Esophagus squamous epithelium (tissue), 5 donors: ENCODE data around the gene NMRAL1. TPM values are rescaled to one million over a fixed set of nuclear protein-coding genes. Genes with fewer than 3 reads are reported as not detected.

Source experiments
- DNase-seq: peaks from one replicate; lab custom pipeline; 2025; lab: John Stamatoyannopoulos, UW
- H3K27ac ChIP-seq, 4 donors: fragments of 200-600 bp; sonication (generic); one replicate each; pipeline ENCODE4 v1.5.1; 2016 to 2019; ENCODE audit warnings: mild to moderate bottlenecking in 1 of 4
- H3K27me3 ChIP-seq, 4 donors: fragments of 200-600 bp; sonication (generic); 1 replicate in 3 of 4; 2 replicates in 1 of 4; pipeline versions ENCODE4 v1.5.1 to v1.6.0; 2017 to 2021; ENCODE audit warnings: antibody characterized with exemption in 1 of 4
- H3K36me3 ChIP-seq, 3 donors: fragments of 200-600 bp; sonication (generic); one replicate each; pipeline ENCODE4 v1.5.1; 2016 to 2019
- H3K4me1 ChIP-seq, 3 donors: fragments of 200-600 bp; sonication (generic); one replicate each; pipeline ENCODE4 v1.5.1; 2017 to 2019
- H3K4me3 ChIP-seq, 4 donors: fragments of 200-600 bp; sonication (generic); 1 replicate in 3 of 4; 2 replicates in 1 of 4; pipeline ENCODE4 v1.5.1; 2016 to 2019; ENCODE audit warnings: mild to moderate bottlenecking in 2 of 4, moderate library complexity in 1 of 4
- H3K9me3 ChIP-seq, 3 donors: fragments of 200-600 bp; sonication (generic); one replicate each; pipeline ENCODE4 v1.5.1; 2016 to 2019
- CTCF ChIP-seq, 6 experiments: fragments of 450-650 bp in 4 of 6; fragments of 200-600 bp in 2 of 6; sonication (generic) in 2 of 6; IDR thresholded peaks; one replicate each; pipeline ENCODE4 v1.5.1; 2016 to 2019; ENCODE audit warnings: antibody characterized with exemption in 6 of 6, mild to moderate bottlenecking in 4 of 6, moderate library complexity in 4 of 6
- POLR2A ChIP-seq, 4 donors: fragments of 450-650 bp; IDR thresholded peaks; one replicate each; pipeline ENCODE4 v1.6.1; 2017; ENCODE audit warnings: antibody characterized with exemption in 4 of 4, mild to moderate bottlenecking in 4 of 4, moderate library complexity in 3 of 4
- WGBS, 2 donors: methylation state at CpG; one replicate each; pipeline ENCODE4 v1.1.5; 2018; 5-methylcytosine and 5-hydroxymethylcytosine counted together
- intact Hi-C: fragments of 100-400 bp; cut with DNase I; formaldehyde crosslinking; loops from one replicate; pipeline ENCODE4 v1.15.0; 2022
- total RNA-seq, 4 donors: library from RNA; depleted of rRNA; stranded (reverse); fragments of >200 nt; gene quantifications; one replicate each; pipeline ENCODE4 v1.1.0, GENCODE V29; 2016
- donor health status: DM: yes; HTN: yes; CAD: no.

NMRAL1 gene
- total RNA-seq, 4 donors from 2014 or later: 25.4 to 55.5 (median 34.9) TPM

GRCh38 chr16:4452674-4453073 lies 21.8 kb downstream of the NMRAL1 start:
- Histone ChIP-seq H3K27ac (no peak overlapping the region), H3K4me1 (no peaks in the 10 kb centered on the region), H3K9me3 (no peaks in the 10 kb centered on the region), H3K36me3 (peaks cover 39 to 100% (median 63%) of the 10 kb centered on the region in 3 donors), H3K27me3 (no peaks in the 10 kb centered on the region), H3K4me3 (no peak overlapping the region)
- no peak for DNase-seq
- no peak for TF ChIP-seq CTCF (IDR thresholded peaks at IDR 0.05)
- no peak for TF ChIP-seq POLR2A (IDR thresholded peaks at IDR 0.05)
- 90 to 100% methylated on average over 3 to 5 of the region's 5 CpGs for WGBS, 2 donors
- intact Hi-C loops: no loop called here

GRCh38 chr16:4450931-4451519 lies 23.4 kb downstream of the NMRAL1 start:
- H3K4me3 ChIP-seq: no peak overlapping the region
- 90 to 93% methylated on average over 10 to 14 of the region's 14 CpGs for WGBS, 2 donors
- H3K27ac ChIP-seq: no peak overlapping the region
- no peaks in the 10 kb centered on the region for H3K4me1 ChIP-seq
- no peak for DNase-seq
- H3K27me3 ChIP-seq: no peaks in the 10 kb centered on the region
- intact Hi-C loops: no loop called here
- peaks cover 46 to 100% (median 59%) of the 10 kb centered on the region in 3 donors for H3K36me3 ChIP-seq
- TF ChIP-seq POLR2A (IDR thresholded peaks at IDR 0.05) (no peak), CTCF (IDR thresholded peaks at IDR 0.05) (no peak)
- H3K9me3 ChIP-seq: no peaks in the 10 kb centered on the region

GRCh38 chr16:4450430-4450829 lies 24.0 kb downstream of the NMRAL1 start:
- Histone ChIP-seq H3K36me3 (peaks cover 42 to 100% (median 55%) of the 10 kb centered on the region in 3 donors), H3K27ac (no peak overlapping the region), H3K4me1 (no peaks in the 10 kb centered on the region), H3K27me3 (no peaks in the 10 kb centered on the region), H3K9me3 (no peaks in the 10 kb centered on the region), H3K4me3 (no peak overlapping the region)
- TF ChIP-seq POLR2A (IDR thresholded peaks at IDR 0.05) (no peak), CTCF (IDR thresholded peaks at IDR 0.05) (no peak)
- no peak for DNase-seq
- WGBS, 2 donors: 83 to 88% methylated on average over 1 to 6 of the region's 14 CpGs
- intact Hi-C loops: no loop called here

GRCh38 chr16:4443986-4444385 lies 30.4 kb downstream of the NMRAL1 start:
- TF ChIP-seq POLR2A (IDR thresholded peaks at IDR 0.05) (no peak), CTCF (IDR thresholded peaks at IDR 0.05) (no peak)
- H3K4me1 ChIP-seq: no peaks in the 10 kb centered on the region
- no peak for DNase-seq
- no peaks in the 10 kb centered on the region for H3K9me3 ChIP-seq
- WGBS, 2 donors: 91 to 96% methylated on average over 2 to 4 of the region's 4 CpGs
- no peak overlapping the region for H3K4me3 ChIP-seq
- no peaks in the 10 kb centered on the region for H3K27me3 ChIP-seq
- H3K36me3 ChIP-seq: peaks cover 51 to 100% (median 52%) of the 10 kb centered on the region in 3 donors
- intact Hi-C loops: no loop called here
- no peak overlapping the region for H3K27ac ChIP-seq

GRCh38 chr16:4443271-4443670 lies 31.2 kb downstream of the NMRAL1 start:
- no peaks in the 10 kb centered on the region for H3K27me3 ChIP-seq
- TF ChIP-seq CTCF (IDR thresholded peaks at IDR 0.05): no peak
- TF ChIP-seq POLR2A (IDR thresholded peaks at IDR 0.05): no peak
- 68 to 74% methylated on average over 5 of the region's 5 CpGs for WGBS, 2 donors
- peaks cover 45 to 100% (median 48%) of the 10 kb centered on the region in 3 donors for H3K36me3 ChIP-seq
- H3K27ac ChIP-seq: no peak overlapping the region
- DNase-seq: no peak
- intact Hi-C loops: no loop called here
- no peaks in the 10 kb centered on the region for H3K4me1 ChIP-seq
- H3K9me3 ChIP-seq: no peaks in the 10 kb centered on the region
- no peak overlapping the region for H3K4me3 ChIP-seq
